Kidney epithelial cell (primary cell): ENCODE measurements around the gene NDUFB8. TPM values are rescaled to one million over a fixed set of nuclear protein-coding genes. Genes with fewer than 3 reads are reported as not detected.
A peak's percentile ranks its signal among the peaks of the same experiment; 100 is the strongest.

Source experiments
- DNase-seq: peaks from one replicate; pipeline ENCODE4 v3.0.0-alpha.2; 2010; ENCODE audit warnings: low read depth
- H3K27me3 ChIP-seq: 2 replicates; pipeline ENCODE4 v1.6.0; 2011; ENCODE audit warnings: low read length; ENCODE audit not compliant: control insufficient read depth, insufficient read depth
- H3K36me3 ChIP-seq: 2 replicates; pipeline ENCODE4 v1.5.1; 2011; ENCODE audit warnings: low read length; ENCODE audit not compliant: control insufficient read depth, insufficient read depth
- H3K4me3 ChIP-seq: 2 replicates; pipeline ENCODE4 v1.5.1; 2011; ENCODE audit warnings: low read depth, mild to moderate bottlenecking, control low read depth, low read length
- CTCF ChIP-seq: IDR thresholded peaks from 2 replicates; pipeline ENCODE4 v1.5.1; 2011; ENCODE audit warnings: mild to moderate bottlenecking, moderate library complexity, low read length, control low read depth, inconsistent platforms; ENCODE audit not compliant: insufficient read depth, poor library complexity, severe bottlenecking
- total RNA-seq: library from RNA; depleted of rRNA; stranded (reverse); fragments of >200 nt; gene quantifications from 2 replicates; pipeline ENCODE4 v1.2.3, GENCODE V29; 2015

NDUFB8 gene
- total RNA-seq, 1 donor from 2014 or later = 183 TPM

GRCh38 chr10:100551738-100552137, 22.1 kb upstream of the NDUFB8 start:
- H3K36me3 ChIP-seq = no peaks in the 10 kb centered on the region
- no peak for TF ChIP-seq CTCF
- no peak overlapping the region for H3K4me3 ChIP-seq
- no peaks in the 10 kb centered on the region for H3K27me3 ChIP-seq
- no peak for DNase-seq

DNA sequence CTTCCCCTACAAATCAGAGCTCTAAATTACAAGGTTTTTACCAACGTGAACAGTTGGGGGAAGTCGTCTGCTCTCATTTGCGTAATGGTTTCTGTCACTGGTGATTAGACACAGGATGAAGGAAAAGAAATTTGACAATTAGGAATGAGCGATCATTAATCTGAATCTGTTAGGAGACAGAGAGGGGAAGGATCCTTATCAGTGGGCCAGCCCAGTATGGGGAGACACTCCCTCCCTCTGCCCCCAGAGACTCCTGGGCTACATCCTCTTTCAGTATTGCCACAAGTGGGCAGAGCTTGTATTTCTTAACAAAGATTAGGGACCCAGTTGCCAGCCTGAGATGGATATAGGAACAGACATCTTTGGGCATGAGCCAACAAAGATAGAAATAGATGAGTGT, 21.5 kb upstream of the NDUFB8 start:
- Histone ChIP-seq H3K4me3 (no peak overlapping the region), H3K27me3 (no peaks in the 10 kb centered on the region), H3K36me3 (no peaks in the 10 kb centered on the region)
- no peak for DNase-seq
- no peak for TF ChIP-seq CTCF

DNA sequence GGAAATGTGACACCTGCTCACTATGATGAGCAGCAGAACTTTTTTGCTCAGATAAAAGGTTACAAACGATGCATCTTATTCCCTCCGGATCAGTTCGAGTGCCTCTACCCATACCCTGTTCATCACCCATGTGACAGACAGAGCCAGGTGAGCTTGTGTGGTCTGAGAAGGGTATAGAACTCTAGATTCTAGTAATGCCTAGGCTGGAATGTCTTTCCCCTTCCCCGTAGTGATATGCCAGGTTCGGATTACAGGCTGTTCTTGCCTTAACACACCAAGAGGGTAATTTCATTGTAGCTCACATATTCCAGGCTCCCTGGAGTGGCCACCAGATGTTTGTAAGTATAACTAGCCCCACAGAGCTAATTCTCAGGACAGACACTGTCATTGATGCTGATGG, 15.3 kb upstream of the NDUFB8 start:
- Histone ChIP-seq H3K27me3 (no peaks in the 10 kb centered on the region), H3K4me3 (no peak overlapping the region), H3K36me3 (no peaks in the 10 kb centered on the region)
- TF ChIP-seq CTCF = no peak
- DNase-seq = no peak

DNA sequence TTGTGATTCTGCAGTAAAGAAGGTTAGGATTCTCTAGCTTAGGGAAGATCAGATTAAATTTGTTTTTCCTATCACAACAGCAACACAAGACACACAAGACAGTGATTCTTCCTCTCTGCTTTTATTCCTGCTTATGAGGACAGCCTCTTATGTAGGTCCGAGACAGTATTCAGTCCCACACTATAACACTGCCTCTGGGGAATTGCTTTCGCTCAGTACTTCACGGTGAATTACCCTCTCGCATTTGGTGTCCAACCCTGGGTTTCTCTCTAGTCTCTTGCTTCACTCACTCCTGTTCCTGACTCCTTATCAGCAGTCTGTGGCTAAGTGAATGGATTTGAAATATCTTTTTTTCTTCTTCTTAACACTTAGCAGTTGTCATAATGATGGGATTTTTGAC, 7.8 kb upstream of the NDUFB8 start:
- Histone ChIP-seq H3K4me3 (no peak overlapping the region), H3K36me3 (no peaks in the 10 kb centered on the region), H3K27me3 (no peaks in the 10 kb centered on the region)
- no peak for TF ChIP-seq CTCF
- no peak for DNase-seq

DNA sequence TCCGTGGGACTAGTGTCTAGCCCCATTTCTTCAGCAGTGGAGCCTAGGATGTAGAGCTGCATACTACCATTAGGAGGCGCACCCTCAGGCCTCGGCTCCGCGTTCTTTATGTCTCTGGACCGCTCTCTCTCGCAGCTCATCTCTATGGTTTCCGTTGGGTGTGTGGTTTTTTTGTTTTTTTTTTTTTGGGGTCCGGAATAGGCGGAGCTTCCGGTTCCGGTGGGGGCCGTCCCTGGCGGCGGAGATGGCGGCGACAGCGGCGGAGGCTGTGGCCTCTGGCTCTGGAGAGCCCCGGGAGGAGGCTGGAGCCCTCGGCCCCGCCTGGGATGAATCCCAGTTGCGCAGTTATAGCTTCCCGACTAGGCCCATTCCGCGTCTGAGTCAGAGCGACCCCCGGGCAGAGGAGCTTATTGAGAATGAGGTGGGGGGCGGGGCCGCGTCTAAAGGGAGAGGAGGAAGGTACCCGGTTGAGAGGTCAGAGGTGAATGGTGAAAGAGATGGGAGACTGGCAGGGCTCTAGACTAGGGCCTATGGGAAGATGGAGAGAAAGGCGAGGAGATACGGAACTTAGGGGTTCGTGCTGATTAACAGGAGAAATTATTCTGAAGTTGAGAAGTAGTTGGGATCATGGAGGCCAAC, 6.2 kb upstream of the NDUFB8 start, which contains the start of gene HIF1AN:
HIF1AN (plus strand) TSS at position 229 of the 639 bp plus-strand sequence; CDS start at position 245, 16 bp downstream.
- Histone ChIP-seq H3K27me3 (no peaks in the 10 kb centered on the region), H3K4me3 (peak within 1 kb of the TSS; percentile 75), H3K36me3 (no peaks in the 10 kb centered on the region)
- peak; percentile 76 for DNase-seq
- peak; percentile 93 for TF ChIP-seq CTCF

GRCh38 chr10:100535338-100535714, 5.7 kb upstream of the NDUFB8 start:
- Histone ChIP-seq H3K36me3 (no peaks in the 10 kb centered on the region), H3K4me3 (peak overlapping the region; percentile 75), H3K27me3 (no peaks in the 10 kb centered on the region)
- DNase-seq = no peak
- TF ChIP-seq CTCF = no peak
